SK-N-MC (cell line): ENCODE results near the gene PPP4R1.

Experiments
- DNase-seq: peaks from one replicate; pipeline ENCODE4 v3.0.0-alpha.2; 2011; ENCODE audit warnings: low read depth, low spot score
- H3K27ac ChIP-seq: fragments of 200-600 bp; sonication (generic); 2 replicates; pipeline ENCODE4 v1.5.1; 2016; ENCODE audit warnings: mixed run types
- H3K36me3 ChIP-seq: fragments of 200-600 bp; sonication (generic); 2 replicates; pipeline ENCODE4 v1.6.1; 2017; ENCODE audit warnings: antibody characterized with exemption, low read length, mixed read lengths; ENCODE audit not compliant: insufficient read depth
- H3K4me3 ChIP-seq: fragments of 200-600 bp; sonication (generic); 2 replicates; pipeline ENCODE4 v1.5.1; 2016
- H3K9ac ChIP-seq: fragments of 200-600 bp; sonication (generic); 2 replicates; pipeline ENCODE4 v1.8.0; 2017; ENCODE audit warnings: mixed run types, mixed read lengths; ENCODE audit not compliant: insufficient read length
- H3K9me3 ChIP-seq: fragments of 200-600 bp; sonication (generic); 2 replicates; pipeline ENCODE4 v1.6.1; 2017; ENCODE audit warnings: low read depth, mild to moderate bottlenecking, antibody characterized with exemption, low read length, moderate library complexity, mixed read lengths
- EZH2 ChIP-seq: fragments of 200-600 bp; sonication (generic); IDR thresholded peaks from one replicate; pipeline ENCODE4 v1.6.1; 2017; ENCODE audit warnings: antibody characterized with exemption
- FOXP2 ChIP-seq: optimal IDR thresholded peaks from 2 replicates; pipeline ENCODE3; 2011; ENCODE audit warnings: mild to moderate bottlenecking, moderate library complexity; ENCODE audit not compliant: insufficient read depth; ENCODE audit errors: extremely low read length, control extremely low read depth
- POLR2AphosphoS5 ChIP-seq: IDR thresholded peaks from 2 replicates; pipeline ENCODE4 v1.6.1; 2012; ENCODE audit warnings: mild to moderate bottlenecking, low read depth, low read length, borderline replicate concordance

PPP4R1 gene

DNA sequence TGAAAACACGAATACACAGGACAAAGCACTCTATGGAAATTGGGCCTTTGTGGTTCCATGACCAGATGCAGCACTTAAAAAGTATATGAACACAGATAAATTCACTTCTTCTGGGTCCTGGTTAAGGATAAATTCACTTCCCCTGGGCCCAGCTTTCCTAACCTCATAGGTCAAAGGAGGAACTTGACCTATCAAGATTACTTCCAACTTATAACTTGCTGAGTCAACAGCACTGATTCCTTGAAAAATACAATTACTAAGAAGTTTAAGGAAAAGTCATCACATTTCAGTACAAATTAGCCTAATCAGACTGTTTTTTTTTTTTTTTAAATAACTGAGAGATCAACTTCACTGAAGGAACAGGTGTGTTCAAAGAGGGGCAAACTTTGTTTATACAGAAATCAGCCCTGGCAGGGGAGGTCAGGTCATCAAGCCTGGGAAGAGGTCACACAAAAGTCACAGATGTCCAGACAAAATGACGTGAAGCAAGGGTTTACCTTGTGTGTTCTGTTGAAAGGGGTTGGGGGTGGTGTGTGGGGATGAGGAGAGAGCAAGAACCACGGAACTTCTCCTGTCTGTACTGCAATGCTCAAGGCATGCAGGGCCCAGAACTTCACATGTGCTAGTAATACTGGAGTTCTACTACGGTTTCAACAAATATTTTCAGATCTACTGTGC is 55.8 kb downstream of the PPP4R1 start:
- TF ChIP-seq FOXP2 (no peak), POLR2AphosphoS5 (no peak), EZH2 (no peak)
- no peak overlapping the region for H3K4me3 ChIP-seq
- no peak overlapping the region for H3K9ac ChIP-seq
- peaks cover 76% of the 10 kb centered on the region for H3K36me3 ChIP-seq
- no peak for DNase-seq
- H3K27ac ChIP-seq = no peak overlapping the region
- no peaks in the 10 kb centered on the region for H3K9me3 ChIP-seq

GRCh38 chr18:9557250-9557943 is 57.0 kb downstream of the PPP4R1 start:
- no peak for DNase-seq
- H3K9me3 ChIP-seq = peaks cover 2% of the 10 kb centered on the region; the same call in 1 of the 2 replicates
- TF ChIP-seq EZH2 (no peak), FOXP2 (no peak), POLR2AphosphoS5 (no peak)
- no peak overlapping the region for H3K27ac ChIP-seq
- H3K36me3 ChIP-seq = peaks cover 76% of the 10 kb centered on the region
- H3K9ac ChIP-seq = no peak overlapping the region
- H3K4me3 ChIP-seq = no peak overlapping the region

DNA sequence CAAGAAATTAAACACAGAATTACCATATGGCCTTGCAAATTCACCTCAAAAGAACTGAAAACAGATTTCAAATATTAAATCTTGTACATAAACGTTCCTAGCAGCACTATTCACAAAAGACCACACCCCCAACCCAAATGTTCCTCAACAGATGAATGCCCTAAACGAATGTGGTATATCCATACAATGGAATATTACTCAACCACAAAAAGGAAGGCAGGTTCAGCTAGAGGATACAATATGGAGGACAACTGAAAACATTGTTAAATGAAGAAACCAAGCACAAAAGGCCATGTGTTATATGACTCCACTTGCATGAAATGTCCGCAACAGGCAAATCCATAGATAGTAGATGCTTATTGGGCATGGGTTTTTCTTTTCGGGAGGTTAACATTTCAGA is 61.7 kb downstream of the PPP4R1 start:
- peaks cover 2% of the 10 kb centered on the region; the same call in 1 of the 2 replicates for H3K9me3 ChIP-seq
- H3K4me3 ChIP-seq = no peak overlapping the region
- H3K27ac ChIP-seq = no peak overlapping the region
- TF ChIP-seq FOXP2 = no peak
- TF ChIP-seq EZH2 = no peak
- TF ChIP-seq POLR2AphosphoS5 = no peak
- no peak for DNase-seq
- H3K36me3 ChIP-seq = peaks cover 85% of the 10 kb centered on the region
- H3K9ac ChIP-seq = no peak overlapping the region

- DNase-seq = no peak
- H3K36me3 ChIP-seq = peaks cover 85% of the 10 kb centered on the region
- no peak for TF ChIP-seq POLR2AphosphoS5
- TF ChIP-seq EZH2 = no peak
- TF ChIP-seq FOXP2 = no peak
- no peak overlapping the region for H3K9ac ChIP-seq
- H3K4me3 ChIP-seq = no peak overlapping the region
- H3K27ac ChIP-seq = no peak overlapping the region
- peaks cover 2% of the 10 kb centered on the region; the same call in 1 of the 2 replicates for H3K9me3 ChIP-seq
Observed at GRCh38 chr18:9552191-9552590, 62.2 kb downstream of the PPP4R1 start.

DNA sequence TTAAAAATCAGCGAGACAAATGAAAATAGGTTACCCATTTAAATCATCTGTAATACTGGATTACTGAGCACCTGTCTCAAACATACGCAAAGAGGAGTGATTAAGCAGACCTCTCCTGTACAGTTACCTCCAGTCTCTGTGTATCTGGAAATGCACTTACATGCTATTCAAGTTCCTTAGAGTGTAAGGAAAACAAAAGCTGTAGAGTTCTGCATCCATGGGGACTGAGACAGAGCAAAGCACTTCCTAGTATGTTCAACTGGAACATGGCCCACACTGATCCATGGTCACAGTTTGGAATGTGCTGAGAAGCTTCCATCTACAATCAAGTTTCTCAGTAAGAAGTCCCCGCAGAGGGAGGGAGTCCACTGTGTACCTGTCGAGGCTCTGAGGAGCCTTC is 63.9 kb downstream of the PPP4R1 start:
- Histone ChIP-seq H3K36me3 (peaks cover 85% of the 10 kb centered on the region), H3K27ac (no peak overlapping the region), H3K4me3 (no peak overlapping the region), H3K9me3 (peaks cover 2% of the 10 kb centered on the region; the same call in 1 of the 2 replicates), H3K9ac (no peak overlapping the region)
- TF ChIP-seq FOXP2 (no peak), EZH2 (no peak), POLR2AphosphoS5 (no peak)
- DNase-seq = no peak

GRCh38 chr18:9549405-9549804 is 65.0 kb downstream of the PPP4R1 start:
- H3K36me3 ChIP-seq = peaks cover 80% of the 10 kb centered on the region
- no peak for DNase-seq

GRCh38 chr18:9547782-9548181 is 66.6 kb downstream of the PPP4R1 start:
- Histone ChIP-seq H3K4me3 (no peak overlapping the region), H3K9ac (no peak overlapping the region), H3K27ac (no peak overlapping the region), H3K9me3 (peaks cover 1% of the 10 kb centered on the region; the same call in 1 of the 2 replicates), H3K36me3 (peaks cover 65% of the 10 kb centered on the region)
- DNase-seq = no peak
- no peak for TF ChIP-seq EZH2
- no peak for TF ChIP-seq FOXP2
- no peak for TF ChIP-seq POLR2AphosphoS5

More at GRCh38 chr18:9549405-9549804, 65.0 kb downstream of the PPP4R1 start:
- TF ChIP-seq EZH2 = no peak
- no peak for TF ChIP-seq FOXP2
- no peak for TF ChIP-seq POLR2AphosphoS5
- H3K9ac ChIP-seq = no peak overlapping the region
- H3K4me3 ChIP-seq = no peak overlapping the region
- peaks cover 2% of the 10 kb centered on the region; the same call in 1 of the 2 replicates for H3K9me3 ChIP-seq
- H3K27ac ChIP-seq = no peak overlapping the region

GRCh38 chr18:9546468-9546867 is 67.9 kb downstream of the PPP4R1 start:
- Histone ChIP-seq H3K9ac (no peak overlapping the region), H3K36me3 (peaks cover 53% of the 10 kb centered on the region), H3K4me3 (no peak overlapping the region), H3K27ac (no peak overlapping the region), H3K9me3 (no peaks in the 10 kb centered on the region)
- no peak for DNase-seq
- TF ChIP-seq POLR2AphosphoS5 (no peak), EZH2 (no peak), FOXP2 (no peak)
